GM11168 (cell line): ENCODE results near the gene ITGB1BP1.
"Not testable (repeated sequence)": the region's sequence is repeated elsewhere in the genome, so short reads cannot be mapped to it uniquely, and the experiment has no call there.

Experiments used
- in situ Hi-C: fragments of 300-500 bp; cut with MboI; formaldehyde crosslinking; loops from one replicate; pipeline ENCODE4 v1.12.0; 2022; ENCODE audit warnings: low sequenced_read_pairs; ENCODE audit not compliant: unreplicated experiment

ITGB1BP1 gene

DNA sequence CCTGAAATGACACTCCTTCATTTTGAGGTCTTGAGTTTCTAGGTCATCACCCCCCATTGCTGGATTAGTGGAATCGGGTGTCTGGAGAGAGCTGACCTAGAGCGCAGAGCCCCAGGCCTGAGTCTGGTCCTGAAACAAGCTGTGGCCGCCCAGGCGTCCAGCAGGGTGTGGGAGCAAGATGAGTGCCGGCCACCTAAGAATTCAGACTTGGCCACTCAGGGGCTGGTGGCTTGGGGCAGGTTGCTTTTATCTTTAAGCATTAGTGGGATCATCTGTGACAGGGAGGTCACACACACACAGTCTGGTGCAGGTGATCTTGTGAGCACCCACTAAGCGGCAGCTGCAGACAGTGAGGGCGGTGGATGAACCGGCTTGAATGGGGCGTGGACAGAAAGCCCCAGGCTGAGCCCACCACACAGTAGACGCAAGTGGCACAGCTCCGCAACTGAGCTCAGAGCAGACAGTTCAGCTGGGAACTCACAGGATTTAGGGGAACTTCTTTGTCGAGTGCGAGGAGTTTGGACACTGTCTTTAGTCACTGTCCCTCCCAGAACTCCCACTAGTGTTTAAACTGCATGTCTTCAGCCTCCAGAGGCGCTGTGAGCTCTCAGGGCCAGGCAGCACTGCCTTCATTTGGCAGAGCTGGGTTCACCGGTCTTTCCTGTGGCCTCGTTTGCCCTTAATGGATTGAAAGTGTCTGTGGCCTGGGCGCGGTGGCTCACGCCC is 21.5 kb downstream of the ITGB1BP1 start:
- in situ Hi-C loops = no loop called here

DNA sequence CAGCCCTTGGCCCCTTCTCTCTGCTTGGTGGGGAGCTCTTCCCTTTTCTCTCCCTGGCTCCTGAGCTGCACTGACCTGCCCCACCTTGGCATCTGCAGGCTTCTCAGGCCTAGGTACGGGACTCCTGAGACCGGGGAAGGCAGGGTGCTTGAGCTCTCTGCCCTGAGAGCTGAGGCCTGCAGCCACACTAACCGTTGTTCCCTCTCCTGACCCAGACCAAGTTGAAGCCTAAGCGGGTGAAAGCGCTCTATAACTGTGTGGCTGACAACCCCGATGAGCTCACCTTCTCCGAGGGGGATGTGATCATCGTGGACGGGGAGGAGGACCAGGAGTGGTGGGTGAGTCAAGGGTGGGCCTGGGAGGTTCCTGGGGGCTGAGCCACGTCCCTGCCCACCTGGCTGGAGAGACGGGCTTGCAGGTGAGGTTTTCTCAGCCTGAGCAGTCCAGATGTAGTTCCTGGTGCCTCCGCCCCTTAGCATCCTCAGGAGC is 22.2 kb downstream of the ITGB1BP1 start:
- in situ Hi-C loops = no loop called here

DNA sequence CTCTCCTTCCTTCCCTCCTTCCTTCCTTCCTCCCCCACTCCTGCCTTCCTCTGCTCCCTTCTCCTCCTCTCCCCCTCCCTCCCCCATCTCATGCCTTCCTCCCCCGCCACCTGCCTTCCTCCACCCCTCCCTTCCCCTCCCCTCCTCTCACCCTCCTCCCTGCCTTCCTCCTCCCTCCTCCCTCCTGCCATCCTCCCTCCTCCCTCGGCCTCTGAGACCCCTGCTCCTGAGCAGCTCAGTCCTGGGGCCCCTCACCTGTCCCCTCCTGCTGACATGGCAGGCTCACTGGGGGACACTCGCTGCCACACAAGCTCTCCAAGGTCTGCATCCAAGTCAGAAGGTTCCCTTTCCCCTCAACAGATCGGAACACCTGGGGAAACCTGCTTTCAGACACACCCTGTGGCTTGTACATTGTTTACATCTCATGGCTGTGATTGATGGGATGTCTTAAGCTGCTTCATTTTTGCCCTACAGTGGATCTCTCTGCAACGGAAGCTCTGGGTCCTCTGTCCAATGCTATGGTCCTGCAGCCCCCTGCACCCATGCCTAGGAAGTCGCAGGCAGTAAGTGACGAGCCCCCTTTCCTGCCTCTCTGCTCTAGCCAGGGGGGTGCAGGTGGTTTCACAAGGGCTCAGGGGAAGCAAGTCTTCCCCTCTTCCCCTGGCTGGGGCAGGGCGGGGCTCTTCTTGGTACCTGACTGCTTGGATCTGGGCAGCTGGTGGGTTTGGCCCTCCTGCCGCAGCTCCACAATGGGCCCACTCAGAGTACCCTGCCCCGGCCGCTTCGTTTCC is 22.9 kb downstream of the ITGB1BP1 start:
- in situ Hi-C loops = no loop called here

DNA sequence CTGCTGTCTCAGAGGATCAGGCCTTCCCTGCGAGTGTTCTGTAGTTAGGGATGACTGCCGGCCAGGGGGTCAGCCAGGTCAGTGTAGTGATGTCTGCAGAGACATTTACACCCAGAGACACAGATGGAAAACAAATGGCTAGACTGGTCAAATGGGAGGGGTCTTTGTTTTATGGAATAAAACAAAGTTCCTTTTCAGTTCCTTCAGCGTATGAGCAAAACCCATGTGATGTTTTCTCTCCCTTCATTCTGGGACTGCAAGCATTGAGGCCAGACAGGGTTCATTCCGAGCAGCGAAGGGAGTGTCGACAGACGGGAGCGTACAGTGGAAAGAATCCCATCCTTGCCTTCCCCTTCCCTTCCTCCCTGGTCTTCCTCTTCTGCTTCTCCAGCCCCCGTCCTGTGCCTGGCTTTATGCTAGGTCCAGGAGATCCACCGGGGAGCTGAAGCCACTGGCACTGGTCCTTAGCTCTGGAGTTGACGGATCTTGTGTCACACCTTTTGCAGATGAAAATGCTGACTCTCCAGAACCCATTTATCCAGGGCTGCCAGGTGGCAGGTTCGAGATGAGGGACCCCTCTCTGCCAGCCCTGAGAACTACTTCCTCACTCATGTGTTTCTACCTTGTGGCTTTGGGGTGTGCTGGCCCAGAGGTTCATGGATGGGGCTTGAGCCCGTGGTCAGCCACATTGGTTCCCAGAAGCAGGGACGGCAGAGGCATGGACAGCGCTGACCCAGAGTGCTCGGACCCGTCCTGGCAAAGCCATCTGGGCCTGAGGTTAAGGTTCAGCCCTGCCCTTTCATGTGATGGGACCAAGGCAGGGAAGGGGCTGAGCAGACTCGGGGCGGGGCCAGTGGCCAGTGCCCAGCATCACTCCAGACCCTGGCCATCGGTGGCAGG is 24.2 kb downstream of the ITGB1BP1 start:
- in situ Hi-C loops = no loop called here

DNA sequence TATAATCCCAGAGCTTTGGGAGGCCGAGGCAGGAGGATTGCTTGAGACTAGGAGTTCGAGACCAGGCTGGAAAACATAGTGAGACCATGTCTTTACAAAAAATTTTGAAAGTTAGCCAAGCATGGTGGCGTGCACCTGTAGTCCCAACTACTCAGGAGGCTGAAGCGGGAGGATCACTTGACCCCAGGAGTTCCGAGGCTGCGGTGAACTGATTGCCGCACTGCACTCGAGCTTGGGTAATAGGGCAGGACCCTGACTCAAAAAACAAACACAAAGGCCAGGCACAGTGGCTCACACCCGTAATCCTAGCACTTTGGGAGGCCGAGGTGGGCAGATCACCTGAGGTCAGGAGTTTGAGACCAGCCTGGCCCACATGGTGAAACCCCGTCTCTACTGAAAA is 25.1 kb downstream of the ITGB1BP1 start:
- in situ Hi-C loops = not testable (repeated sequence)

DNA sequence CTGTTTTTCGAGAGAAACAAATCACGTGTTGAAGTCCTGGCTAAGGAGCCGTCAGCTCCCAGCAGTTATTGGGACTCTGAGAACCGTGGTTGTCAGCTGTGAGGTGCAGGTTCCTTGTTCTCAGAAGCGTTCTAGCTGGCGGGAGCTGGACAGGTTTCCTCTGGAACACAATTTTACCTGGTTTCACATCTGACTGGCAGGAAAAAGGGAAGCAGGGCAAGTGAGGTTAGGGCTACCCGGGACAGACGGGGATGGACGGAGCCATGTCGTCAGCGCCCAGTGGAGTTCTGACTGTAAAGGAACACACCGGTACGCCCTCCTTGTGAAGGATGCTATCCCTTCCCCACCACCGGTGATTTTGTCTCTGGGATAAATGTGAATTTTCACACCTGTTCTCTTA is 26.1 kb downstream of the ITGB1BP1 start:
- in situ Hi-C loops = no loop called here

DNA sequence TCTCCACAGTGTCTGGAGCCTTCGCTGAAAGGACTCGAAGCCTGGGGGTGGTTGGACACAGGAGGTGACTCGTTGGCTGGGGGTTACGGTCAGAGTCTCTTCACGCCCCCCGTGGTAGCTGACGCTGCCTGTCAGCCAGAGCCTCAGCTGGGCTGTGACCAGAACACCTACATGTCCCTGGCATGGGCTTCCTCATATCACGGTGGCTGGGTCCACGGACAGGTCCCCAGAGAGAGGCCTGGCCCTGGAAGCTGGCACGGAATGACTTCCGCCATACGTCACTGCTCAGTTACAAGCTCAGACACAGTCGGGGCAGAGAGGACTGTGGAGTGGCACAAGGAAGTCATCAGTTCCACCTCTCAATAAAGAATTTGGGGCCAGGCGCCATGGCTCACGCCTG is 28.5 kb downstream of the ITGB1BP1 start:
- in situ Hi-C loops = no loop called here

DNA sequence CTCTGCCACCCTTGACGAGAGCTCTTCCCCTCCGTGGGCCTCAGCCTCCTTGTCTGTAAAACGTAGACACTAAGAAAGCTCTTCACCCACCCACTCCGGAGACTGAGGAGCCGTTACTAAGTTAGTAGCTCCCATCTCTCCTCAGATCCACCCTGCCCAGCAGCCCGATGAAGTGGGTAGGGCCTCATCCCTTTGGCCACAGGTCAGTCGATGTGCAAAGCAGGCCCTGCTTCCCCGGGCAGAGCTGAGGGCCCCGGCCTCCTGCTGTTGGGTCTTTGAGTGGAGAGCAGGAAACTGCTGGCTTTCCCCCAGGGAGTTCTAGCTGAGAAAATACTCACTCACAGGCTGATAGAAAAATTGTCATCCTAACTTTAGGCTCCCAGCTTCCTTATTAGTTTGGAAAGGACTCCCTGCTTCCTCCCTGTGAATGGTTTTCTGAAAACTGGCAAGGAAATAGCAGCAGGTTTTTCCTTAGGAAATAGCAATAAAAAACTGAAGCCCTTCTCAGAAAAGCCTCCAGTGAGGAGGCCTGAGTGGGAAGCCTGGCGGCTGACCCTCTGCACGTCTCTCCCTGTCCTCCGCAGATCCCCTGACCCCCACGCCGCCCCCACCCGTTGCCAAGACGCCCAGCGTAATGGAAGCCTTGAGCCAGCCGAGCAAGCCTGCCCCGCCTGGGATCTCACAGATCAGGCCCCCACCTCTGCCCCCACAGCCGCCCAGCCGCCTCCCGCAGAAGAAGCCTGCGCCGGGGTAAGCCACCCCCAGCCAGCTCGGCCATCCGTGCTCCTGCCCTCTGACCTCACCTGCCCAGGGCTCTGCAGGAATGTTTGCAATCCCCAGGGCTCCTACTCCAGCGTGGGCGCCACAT is 30.2 kb downstream of the ITGB1BP1 start:
- in situ Hi-C loops = no loop called here

DNA sequence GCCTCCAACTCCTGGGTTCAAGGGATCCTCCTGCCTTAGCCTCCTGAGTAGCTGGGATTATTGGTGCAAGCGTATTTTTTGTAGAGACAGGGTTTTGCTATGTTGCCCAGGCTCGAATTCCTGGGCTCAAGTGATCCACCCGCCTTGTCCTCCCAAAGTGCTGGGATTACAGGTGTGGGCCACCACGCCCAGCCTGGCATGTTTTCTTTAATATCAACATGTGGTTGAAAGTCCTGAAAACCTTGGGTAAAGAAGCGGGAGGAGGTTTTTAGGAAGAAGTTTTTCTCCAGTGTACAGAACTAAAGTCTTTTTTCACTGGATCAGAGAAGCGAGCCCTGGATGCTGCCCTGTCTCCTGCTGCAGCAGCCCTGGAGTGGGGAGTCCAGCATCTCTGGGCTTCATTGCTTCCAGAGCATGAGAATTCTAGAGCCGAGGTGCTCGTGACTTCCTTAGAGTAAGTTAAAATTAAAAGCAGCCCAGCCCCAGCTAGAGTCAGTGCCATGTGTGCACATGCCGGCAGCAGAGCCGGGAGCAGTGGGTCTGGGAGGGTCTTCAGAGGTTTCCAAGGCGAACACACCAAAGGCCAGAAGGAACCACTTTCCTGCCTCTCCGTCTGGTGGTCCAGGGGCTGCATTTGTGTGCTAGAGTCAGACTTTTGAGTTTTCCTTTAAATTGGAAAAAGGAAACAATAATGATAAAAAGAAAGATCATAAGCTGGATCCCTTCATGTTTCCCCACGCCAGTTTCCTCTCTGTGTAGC is 31.2 kb downstream of the ITGB1BP1 start:
- in situ Hi-C loops = no loop called here

DNA sequence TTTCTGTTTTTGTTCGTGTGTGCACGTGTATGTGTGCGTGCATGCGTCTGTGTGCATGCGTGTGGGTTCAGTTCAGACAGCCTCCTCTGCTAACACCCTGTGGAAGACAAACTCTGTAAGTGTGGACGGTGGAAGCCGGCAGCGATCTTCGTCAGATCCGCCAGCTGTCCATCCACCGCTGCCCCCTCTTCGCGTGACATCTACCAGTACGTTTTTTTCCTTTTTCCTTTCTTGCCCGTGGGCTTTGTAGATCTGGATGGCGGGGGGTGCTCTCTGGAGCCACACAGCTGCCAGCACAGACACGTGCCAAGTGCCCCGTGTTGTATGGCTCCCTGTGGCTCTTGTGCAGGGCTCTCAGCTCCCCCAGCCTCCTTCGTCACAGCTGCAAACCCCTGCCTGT is 32.3 kb downstream of the ITGB1BP1 start:
- in situ Hi-C loops = no loop called here

DNA sequence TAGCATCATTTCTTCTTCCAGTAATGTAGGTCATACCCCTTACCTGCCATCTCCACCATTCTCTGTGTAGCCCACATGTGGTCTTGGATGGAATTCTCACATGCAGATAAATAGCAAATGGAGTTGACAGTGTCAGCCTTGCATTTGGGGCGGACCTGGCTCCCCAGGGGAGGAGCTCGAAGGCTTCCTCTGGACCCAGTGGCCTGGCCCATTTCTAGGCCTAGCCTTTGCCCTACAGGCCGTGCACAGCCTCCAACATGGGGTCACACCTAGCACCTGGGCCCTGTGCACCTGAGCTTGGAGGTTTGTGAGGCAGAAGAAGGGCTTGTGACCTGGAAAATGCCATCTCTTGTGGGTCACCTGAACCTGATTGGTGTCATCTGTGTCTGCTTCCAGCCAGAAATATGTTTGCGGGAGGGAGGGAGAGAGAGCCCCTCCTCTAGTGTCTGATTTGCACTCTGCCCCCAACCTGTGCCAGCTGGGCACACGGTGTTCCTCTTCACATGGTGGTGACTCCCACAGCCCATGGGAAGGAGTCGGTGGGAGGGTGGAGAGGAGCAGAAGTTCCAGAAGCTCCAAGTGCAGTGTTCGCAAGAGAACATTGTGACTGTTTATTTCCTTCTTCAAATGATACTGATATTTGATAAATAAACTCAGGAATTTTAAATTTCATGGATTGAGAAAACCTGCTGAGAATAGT is 33.0 kb downstream of the ITGB1BP1 start:
- in situ Hi-C loops = no loop called here

DNA sequence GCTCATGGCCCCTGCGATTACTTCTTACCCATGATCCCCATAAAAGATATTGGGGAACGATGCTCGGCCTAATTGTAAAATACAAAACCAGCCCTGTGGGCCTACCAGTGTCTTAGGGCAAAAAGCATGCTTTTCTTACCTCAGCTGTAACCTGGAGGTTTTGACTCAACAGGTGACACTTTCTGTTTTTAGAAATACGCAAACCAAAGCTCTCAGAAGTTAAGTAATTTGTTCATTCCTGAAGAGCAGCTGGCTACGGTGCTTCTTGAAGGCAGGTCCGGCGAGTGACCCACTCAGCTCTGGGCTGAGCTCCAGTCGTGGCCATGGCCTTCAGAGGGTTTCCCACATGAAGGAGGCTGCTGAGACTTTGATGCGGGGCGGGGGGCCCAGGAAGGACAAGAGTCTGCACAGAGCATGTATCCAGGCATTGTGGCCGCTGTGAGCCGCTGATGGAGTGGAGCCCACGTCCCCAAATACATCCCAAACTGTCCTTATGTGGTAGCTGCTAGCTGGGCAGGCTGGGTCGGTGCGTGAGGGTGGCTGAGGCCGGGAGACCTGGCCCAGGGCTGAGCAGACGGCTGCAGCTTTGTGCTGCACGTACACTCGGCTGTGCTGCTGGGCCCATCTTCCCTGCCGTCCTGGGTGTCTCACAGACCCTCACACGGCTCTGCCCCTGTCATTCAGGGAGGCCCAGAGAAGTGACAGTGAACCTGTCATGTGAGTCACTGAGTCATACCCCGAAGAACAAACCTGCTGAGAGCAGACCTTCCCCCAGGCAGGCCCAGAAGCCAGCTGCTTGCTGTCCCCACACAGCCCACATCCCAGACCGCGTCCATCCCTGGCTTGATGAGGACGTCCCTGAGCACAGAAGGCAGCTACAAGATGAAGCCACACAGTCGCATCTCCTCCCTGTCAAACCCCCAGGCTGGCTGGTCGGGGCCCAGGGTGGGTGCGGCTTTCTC is 34.1 kb downstream of the ITGB1BP1 start:
- in situ Hi-C loops = no loop called here

DNA sequence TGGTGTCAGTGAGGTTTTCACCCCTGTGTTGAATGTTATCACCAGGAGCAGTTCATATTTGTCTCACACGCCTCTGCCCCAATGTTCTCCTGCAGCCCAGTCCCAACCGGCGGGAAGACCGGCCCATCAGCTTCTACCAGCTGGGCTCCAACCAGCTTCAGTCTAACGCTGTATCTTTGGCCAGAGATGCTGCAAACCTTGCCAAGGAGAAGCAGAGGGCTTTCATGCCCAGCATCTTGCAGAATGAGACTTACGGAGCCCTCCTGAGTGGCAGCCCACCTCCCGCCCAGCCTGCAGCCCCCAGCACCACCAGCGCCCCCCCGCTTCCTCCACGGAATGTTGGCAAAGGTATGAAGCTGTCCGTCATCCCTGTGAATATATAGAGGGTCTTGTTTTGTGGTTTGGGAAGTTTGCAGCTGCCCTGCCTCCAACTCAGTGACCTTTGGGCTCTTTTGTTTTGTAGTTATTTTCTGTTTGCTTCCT is 35.1 kb downstream of the ITGB1BP1 start:
- in situ Hi-C loops = no loop called here

DNA sequence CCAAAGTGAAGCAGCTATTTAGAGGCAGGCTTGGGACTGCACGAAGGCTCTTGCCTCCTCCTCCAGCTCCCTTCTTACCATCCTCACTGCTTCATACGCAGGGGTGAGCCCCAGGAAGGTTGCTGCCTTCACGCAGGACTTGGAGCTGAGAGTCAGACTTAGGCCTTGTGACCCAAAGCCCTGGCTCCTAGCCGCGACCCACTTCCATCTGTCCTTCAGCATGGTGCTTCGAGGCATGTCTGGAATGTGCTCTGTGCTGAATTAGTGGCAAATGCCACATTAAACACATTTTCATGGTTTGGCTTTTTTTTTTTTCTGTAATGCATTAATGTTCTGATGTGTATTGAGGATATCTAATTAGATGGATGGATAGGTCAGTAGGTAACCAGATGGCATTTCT is 37.5 kb downstream of the ITGB1BP1 start:
- in situ Hi-C loops = no loop called here

DNA sequence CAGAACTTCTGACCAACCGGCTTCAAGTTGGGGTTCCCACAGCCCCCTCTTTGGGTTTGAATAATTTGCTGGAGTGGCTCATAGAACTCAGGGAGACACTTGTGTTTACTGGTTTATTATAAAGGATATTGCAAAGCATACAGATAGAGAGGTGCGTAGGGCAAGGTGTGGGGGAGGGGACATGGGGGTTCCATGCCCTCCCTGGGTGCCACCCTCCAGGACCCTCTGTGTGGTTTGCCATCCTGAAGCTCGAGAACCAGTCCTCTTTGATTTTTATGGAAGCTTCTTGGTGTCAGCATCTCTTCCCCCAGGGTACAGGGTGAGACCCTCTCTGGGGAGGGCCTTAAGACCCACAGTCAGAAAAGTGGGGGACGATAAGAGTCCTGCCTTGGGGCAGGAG is 38.8 kb downstream of the ITGB1BP1 start:
- in situ Hi-C loops = no loop called here

DNA sequence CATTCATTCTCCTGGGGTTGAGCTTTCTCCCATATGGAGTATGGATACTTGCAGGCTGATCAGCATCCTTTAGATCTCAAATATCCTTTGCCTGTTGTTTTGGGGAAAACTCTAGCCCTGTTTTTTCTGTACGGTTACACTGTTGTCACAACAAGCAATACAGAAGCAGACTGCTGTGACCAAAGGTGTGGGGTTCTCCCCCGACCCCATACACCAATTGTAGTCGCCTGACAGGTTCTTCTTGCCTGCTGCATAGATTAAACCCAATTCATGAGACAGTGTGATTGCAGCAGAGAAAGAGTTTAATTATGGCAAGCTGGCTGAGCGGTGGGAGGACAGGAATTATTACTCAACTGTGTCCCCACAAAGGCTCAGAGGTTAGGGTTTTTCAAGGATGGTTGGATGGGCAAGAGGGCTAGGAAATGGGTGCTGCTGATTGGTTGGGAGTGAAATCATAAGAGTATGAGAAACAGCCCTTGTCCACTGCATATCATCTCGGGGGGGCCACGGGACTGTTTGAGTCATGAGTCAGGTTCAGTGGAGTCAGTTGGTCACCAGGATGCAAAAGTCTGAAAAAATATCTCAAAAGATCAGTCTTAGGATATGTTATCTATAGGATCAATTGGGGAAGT is 40.6 kb downstream of the ITGB1BP1 start:
- in situ Hi-C loops = no loop called here
